ENCODE results near the gene FKBP6.

DNA sequence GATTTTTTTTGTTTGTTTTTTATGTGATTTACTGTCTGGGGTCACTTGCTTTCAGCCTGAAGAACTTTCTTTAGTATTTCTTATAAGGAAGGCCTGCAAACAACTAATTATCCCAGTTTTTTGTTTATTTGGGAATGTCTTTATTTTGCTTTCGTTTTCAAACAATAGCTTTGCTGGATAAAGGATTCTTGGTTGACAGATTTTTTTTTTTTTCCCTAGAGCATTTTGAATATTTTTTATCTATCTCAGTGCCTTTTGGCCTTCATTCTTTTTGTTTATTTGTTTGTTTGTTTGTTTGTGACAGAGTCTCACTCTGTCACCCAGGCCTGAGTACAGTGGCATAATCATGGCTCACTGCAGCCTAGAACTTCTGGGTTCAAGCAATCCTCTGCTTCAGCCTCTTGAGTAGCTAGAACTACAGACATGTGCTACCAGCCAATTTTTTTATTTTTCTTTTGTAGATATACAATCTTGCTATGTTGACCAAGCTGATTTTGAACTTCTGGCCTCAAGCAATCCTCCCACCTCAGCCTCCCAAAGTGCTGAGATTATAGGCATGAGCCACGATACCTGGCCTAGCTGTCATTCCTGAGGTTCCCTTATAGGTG lies 59.4 kb downstream of the FKBP6 start:
- TF ChIP-seq, protein P1, sequence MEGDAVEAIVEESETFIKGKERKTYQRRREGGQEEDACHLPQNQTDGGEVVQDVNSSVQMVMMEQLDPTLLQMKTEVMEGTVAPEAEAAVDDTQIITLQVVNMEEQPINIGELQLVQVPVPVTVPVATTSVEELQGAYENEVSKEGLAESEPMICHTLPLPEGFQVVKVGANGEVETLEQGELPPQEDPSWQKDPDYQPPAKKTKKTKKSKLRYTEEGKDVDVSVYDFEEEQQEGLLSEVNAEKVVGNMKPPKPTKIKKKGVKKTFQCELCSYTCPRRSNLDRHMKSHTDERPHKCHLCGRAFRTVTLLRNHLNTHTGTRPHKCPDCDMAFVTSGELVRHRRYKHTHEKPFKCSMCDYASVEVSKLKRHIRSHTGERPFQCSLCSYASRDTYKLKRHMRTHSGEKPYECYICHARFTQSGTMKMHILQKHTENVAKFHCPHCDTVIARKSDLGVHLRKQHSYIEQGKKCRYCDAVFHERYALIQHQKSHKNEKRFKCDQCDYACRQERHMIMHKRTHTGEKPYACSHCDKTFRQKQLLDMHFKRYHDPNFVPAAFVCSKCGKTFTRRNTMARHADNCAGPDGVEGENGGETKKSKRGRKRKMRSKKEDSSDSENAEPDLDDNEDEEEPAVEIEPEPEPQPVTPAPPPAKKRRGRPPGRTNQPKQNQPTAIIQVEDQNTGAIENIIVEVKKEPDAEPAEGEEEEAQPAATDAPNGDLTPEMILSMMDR (IDR thresholded peaks at IDR 0.05), result no peak
- TF ChIP-seq POLR2A (IDR thresholded peaks at IDR 0.05), result no peak
